Activated naive CD4-positive, alpha-beta T cell treated with anti-CD3 and anti-CD28 coated beads, Interleukin-2, amount 50 U/mL, for 16 hours (primary cell): ENCODE data around the gene CHPT1.
"Not testable (repeated sequence)": the region's sequence is repeated elsewhere in the genome, so short reads cannot be mapped to it uniquely, and the experiment has no call there.

ENCODE experiments used
- DNase-seq: peaks from one replicate; pipeline ENCODE4 v3.0.0-alpha.2; 2020

The CHPT1 gene

GRCh38 chr12:101697197-101697929, at the start of gene CHPT1:
TSS of gene CHPT1 (plus strand) at chr12:101697640. CDS start at chr12:101697862, 222 bp downstream.
- peak; percentile 54 for DNase-seq

GRCh38 chr12:101647711-101648110, 49.7 kb upstream of the CHPT1 start:
- no peak for DNase-seq

GRCh38 chr12:101648195-101648594, 49.2 kb upstream of the CHPT1 start:
- DNase-seq = no peak

- DNase-seq = no peak
Observed at GRCh38 chr12:101650346-101651117, 46.9 kb upstream of the CHPT1 start.

- no peak for DNase-seq
Observed at GRCh38 chr12:101653030-101653429, 44.4 kb upstream of the CHPT1 start.

- DNase-seq = no peak
Observed at GRCh38 chr12:101653503-101653902, 43.9 kb upstream of the CHPT1 start.

GRCh38 chr12:101654442-101654841, 43.0 kb upstream of the CHPT1 start:
- DNase-seq = no peak

GRCh38 chr12:101655393-101655792, 42.0 kb upstream of the CHPT1 start:
- no peak for DNase-seq

GRCh38 chr12:101660662-101661061, 36.8 kb upstream of the CHPT1 start:
- not testable (repeated sequence) for DNase-seq

- no peak for DNase-seq
Observed at GRCh38 chr12:101663298-101663697, 34.1 kb upstream of the CHPT1 start.

- DNase-seq = no peak
Observed at GRCh38 chr12:101664992-101665391, 32.4 kb upstream of the CHPT1 start.

- DNase-seq = no peak
Observed at GRCh38 chr12:101666052-101666728, 31.2 kb upstream of the CHPT1 start.

- DNase-seq = no peak
Observed at GRCh38 chr12:101667591-101667990, 29.8 kb upstream of the CHPT1 start.

- DNase-seq = peak; percentile 16
Observed at GRCh38 chr12:101670007-101670671, 27.3 kb upstream of the CHPT1 start.

- peak; percentile 14 for DNase-seq
Observed at GRCh38 chr12:101671157-101671791, 26.2 kb upstream of the CHPT1 start.

GRCh38 chr12:101671833-101672232, 25.6 kb upstream of the CHPT1 start:
- no peak for DNase-seq

- DNase-seq = no peak
Observed at GRCh38 chr12:101675555-101675954, 21.9 kb upstream of the CHPT1 start.

- not testable (repeated sequence) for DNase-seq
Observed at GRCh38 chr12:101676497-101676896, 20.9 kb upstream of the CHPT1 start.

GRCh38 chr12:101678081-101678480, 19.4 kb upstream of the CHPT1 start:
- DNase-seq = no peak

- no peak for DNase-seq
Observed at GRCh38 chr12:101680240-101680639, 17.2 kb upstream of the CHPT1 start.

- DNase-seq = no peak
Observed at GRCh38 chr12:101680647-101681046, 16.8 kb upstream of the CHPT1 start.

GRCh38 chr12:101681627-101682026, 15.8 kb upstream of the CHPT1 start:
- not testable (repeated sequence) for DNase-seq

- DNase-seq = no peak
Observed at GRCh38 chr12:101685092-101685491, 12.3 kb upstream of the CHPT1 start.
